GM12872 (cell line): Measurements from ENCODE around the gene CELSR1.

Experiments
- CTCF ChIP-seq: IDR thresholded peaks from 3 replicates; pipeline ENCODE4 v1.5.1; 2011; ENCODE audit warnings: low read depth, mild to moderate bottlenecking, low read length, moderate library complexity; ENCODE audit not compliant: insufficient read depth

The CELSR1 gene

GRCh38 chr22:46335201-46336118 is 202.0 kb downstream of the CELSR1 start, which contains the start of gene TRMU:
TSS of gene TRMU (plus strand) at chr22:46335714. CDS start at chr22:46335765, 51 bp downstream.
- no peak for TF ChIP-seq CTCF

- no peak for TF ChIP-seq CTCF
Observed at GRCh38 chr22:46331496-46331895, 205.9 kb downstream of the CELSR1 start.

- no peak for TF ChIP-seq CTCF
Observed at GRCh38 chr22:46330426-46330825, 207.0 kb downstream of the CELSR1 start.

GRCh38 chr22:46329616-46330015 is 207.8 kb downstream of the CELSR1 start:
- no peak for TF ChIP-seq CTCF

GRCh38 chr22:46328797-46329196 is 208.6 kb downstream of the CELSR1 start:
- no peak for TF ChIP-seq CTCF

- TF ChIP-seq CTCF, result no peak
Observed at GRCh38 chr22:46327691-46328465, 209.5 kb downstream of the CELSR1 start.

GRCh38 chr22:46326066-46326680 is 211.2 kb downstream of the CELSR1 start:
- no peak for TF ChIP-seq CTCF
